ENCODE measurements around the gene CNNM1. TPM values are rescaled to one million over a fixed set of nuclear protein-coding genes. Genes with fewer than 3 reads are reported as not detected.

The CNNM1 gene
- total RNA-seq, 4 donors from 2014 or later: 0.88 to 1.7 (median 1.5) TPM; not detected in 1

DNA sequence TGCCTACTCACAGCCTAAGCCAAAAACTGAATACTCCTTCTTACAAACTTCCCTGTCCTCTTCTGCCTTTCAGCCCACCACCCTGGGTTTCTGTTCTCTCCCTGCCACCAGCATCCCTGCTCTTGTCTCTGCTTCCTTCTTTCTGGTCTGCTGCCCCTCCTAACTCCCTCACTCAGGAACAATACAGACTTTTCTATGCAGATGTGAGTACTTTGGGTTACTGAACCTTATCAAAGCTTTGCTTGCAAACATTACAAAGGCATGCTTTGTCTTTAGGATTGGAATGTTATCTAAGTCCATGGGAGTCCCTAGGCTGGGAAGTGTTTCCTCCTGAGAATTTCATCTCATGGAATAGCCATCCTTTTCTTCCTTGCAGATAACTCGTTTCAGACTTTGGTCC is 28.9 kb downstream of the CNNM1 start:
- H3K9me3 ChIP-seq: no peaks in the 10 kb centered on the region
- H3K36me3 ChIP-seq: no peaks in the 10 kb centered on the region
- intact Hi-C loops (cut with DNase I; ENCODE audit: low total_unique reads): no loop called here
- H3K27ac ChIP-seq: no peak overlapping the region
- no peaks in the 10 kb centered on the region for H3K4me1 ChIP-seq
- TF ChIP-seq POLR2A (IDR thresholded peaks at IDR 0.05): no peak
- TF ChIP-seq, protein P1, sequence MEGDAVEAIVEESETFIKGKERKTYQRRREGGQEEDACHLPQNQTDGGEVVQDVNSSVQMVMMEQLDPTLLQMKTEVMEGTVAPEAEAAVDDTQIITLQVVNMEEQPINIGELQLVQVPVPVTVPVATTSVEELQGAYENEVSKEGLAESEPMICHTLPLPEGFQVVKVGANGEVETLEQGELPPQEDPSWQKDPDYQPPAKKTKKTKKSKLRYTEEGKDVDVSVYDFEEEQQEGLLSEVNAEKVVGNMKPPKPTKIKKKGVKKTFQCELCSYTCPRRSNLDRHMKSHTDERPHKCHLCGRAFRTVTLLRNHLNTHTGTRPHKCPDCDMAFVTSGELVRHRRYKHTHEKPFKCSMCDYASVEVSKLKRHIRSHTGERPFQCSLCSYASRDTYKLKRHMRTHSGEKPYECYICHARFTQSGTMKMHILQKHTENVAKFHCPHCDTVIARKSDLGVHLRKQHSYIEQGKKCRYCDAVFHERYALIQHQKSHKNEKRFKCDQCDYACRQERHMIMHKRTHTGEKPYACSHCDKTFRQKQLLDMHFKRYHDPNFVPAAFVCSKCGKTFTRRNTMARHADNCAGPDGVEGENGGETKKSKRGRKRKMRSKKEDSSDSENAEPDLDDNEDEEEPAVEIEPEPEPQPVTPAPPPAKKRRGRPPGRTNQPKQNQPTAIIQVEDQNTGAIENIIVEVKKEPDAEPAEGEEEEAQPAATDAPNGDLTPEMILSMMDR (IDR thresholded peaks at IDR 0.05): no peak
- H3K27me3 ChIP-seq: no peaks in the 10 kb centered on the region
- no peak overlapping the region for H3K4me3 ChIP-seq
- no peak for DNase-seq

DNA sequence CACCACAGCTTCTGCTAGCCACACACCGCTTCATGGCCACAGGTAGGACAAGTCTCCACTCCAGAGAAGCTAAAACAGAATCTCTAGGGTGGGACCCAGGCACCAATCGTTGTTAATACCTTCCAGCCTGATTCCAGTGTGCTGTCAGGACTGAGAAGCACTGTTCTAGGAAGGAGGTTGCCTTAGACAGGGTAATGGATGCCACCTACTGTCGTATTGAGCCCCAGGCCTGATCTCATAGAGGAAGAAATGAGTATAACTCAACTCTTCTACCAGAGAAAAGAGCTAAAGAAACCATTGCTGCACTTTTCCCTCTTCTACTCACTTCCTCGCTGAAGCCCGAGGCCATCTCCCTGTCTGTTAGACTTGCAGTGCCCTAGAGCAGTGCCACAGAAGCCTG is 31.8 kb downstream of the CNNM1 start:
- H3K27me3 ChIP-seq: no peaks in the 10 kb centered on the region
- H3K27ac ChIP-seq: no peak overlapping the region
- no peak overlapping the region for H3K4me3 ChIP-seq
- intact Hi-C loops (cut with DNase I; ENCODE audit: low total_unique reads): no loop called here
- H3K36me3 ChIP-seq: no peaks in the 10 kb centered on the region
- DNase-seq: no peak
- no peak for TF ChIP-seq POLR2A (IDR thresholded peaks at IDR 0.05)
- TF ChIP-seq, protein P1 (IDR thresholded peaks at IDR 0.05): no peak
- H3K9me3 ChIP-seq: no peaks in the 10 kb centered on the region
- no peaks in the 10 kb centered on the region for H3K4me1 ChIP-seq

DNA sequence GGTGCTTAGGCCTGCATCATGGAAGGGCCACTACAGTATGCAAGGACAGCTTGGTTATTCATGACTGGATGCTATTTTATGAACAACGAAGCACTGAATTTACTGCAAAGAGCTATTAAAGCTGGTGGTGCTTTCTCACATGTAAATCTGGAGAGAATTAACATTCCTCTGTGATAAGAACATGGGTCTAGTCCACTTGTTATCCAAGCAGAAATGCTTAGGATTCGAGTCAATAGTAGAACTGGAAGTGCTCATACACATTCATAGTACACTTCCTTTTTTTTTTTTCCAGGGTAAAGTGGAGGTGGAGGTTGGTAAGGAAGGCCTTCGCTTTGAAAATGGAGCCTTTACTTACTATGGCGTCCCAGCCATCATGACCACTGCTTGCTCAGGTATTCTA is 35.0 kb downstream of the CNNM1 start:
- H3K9me3 ChIP-seq: no peaks in the 10 kb centered on the region
- DNase-seq: no peak
- TF ChIP-seq, protein P1 (IDR thresholded peaks at IDR 0.05): no peak
- TF ChIP-seq POLR2A (IDR thresholded peaks at IDR 0.05): no peak
- H3K27me3 ChIP-seq: no peaks in the 10 kb centered on the region
- no peak overlapping the region for H3K27ac ChIP-seq
- intact Hi-C loops (cut with DNase I; ENCODE audit: low total_unique reads): no loop called here
- no peaks in the 10 kb centered on the region for H3K36me3 ChIP-seq
- H3K4me1 ChIP-seq: no peaks in the 10 kb centered on the region
- no peak overlapping the region for H3K4me3 ChIP-seq

DNA sequence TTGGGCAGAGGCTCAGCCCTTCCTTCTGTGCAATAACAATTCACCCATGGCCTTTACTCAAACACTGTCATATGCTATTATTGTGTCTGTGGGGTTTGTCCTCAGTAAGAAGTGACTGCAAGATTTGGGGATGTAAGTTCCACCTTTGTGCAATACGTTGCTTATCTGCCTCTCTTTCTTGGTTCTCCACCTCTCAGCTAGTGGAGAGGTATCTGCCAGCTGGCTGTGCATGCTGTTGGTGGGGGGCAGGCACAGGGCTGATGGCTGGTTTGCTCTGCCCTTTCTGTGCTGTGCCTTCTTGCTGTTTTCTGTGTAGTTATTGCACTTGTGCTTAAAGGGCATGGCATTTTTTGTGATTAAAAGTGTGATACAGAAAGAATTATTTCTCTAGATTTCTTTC is 36.2 kb downstream of the CNNM1 start:
- Histone ChIP-seq H3K9me3 (no peaks in the 10 kb centered on the region), H3K4me3 (no peak overlapping the region), H3K27me3 (no peaks in the 10 kb centered on the region), H3K36me3 (no peaks in the 10 kb centered on the region), H3K4me1 (no peaks in the 10 kb centered on the region), H3K27ac (no peak overlapping the region)
- DNase-seq: no peak
- TF ChIP-seq, protein P1 (IDR thresholded peaks at IDR 0.05): no peak
- TF ChIP-seq POLR2A (IDR thresholded peaks at IDR 0.05): no peak
- intact Hi-C loops (cut with DNase I; ENCODE audit: low total_unique reads): no loop called here

- intact Hi-C loops (cut with DNase I; ENCODE audit: low total_unique reads): no loop called here
- no peaks in the 10 kb centered on the region for H3K27me3 ChIP-seq
- TF ChIP-seq, protein P1 (IDR thresholded peaks at IDR 0.05): no peak
- no peak for TF ChIP-seq POLR2A (IDR thresholded peaks at IDR 0.05)
These were observed 36.6 kb downstream of the CNNM1 start for GRCh38 chr10:99365736-99366135.

More at GRCh38 chr10:99365736-99366135, 36.6 kb downstream of the CNNM1 start:
- DNase-seq: no peak
- Histone ChIP-seq H3K27ac (no peak overlapping the region), H3K4me1 (no peaks in the 10 kb centered on the region), H3K4me3 (no peak overlapping the region), H3K36me3 (no peaks in the 10 kb centered on the region), H3K9me3 (no peaks in the 10 kb centered on the region)

All from uterus (tissue), 4 donors.